Activated T-cell treated with anti-CD3 and anti-CD28 coated beads for 48 hours (primary cell): ENCODE measurements around the gene LRRTM4.

Experiments used
- DNase-seq: peaks from one replicate; pipeline ENCODE4 v3.0.0-alpha.2; 2020; ENCODE audit warnings: low read depth

Gene LRRTM4

GRCh38 chr2:77521931-77522470 lies at the start of gene LRRTM4:
LRRTM4 (minus strand) TSS chr2:77522376.
- no peak for DNase-seq

- DNase-seq, result no peak
Measured at GRCh38 chr2:77571545-77571944, 49.4 kb upstream of the LRRTM4 start.

DNA sequence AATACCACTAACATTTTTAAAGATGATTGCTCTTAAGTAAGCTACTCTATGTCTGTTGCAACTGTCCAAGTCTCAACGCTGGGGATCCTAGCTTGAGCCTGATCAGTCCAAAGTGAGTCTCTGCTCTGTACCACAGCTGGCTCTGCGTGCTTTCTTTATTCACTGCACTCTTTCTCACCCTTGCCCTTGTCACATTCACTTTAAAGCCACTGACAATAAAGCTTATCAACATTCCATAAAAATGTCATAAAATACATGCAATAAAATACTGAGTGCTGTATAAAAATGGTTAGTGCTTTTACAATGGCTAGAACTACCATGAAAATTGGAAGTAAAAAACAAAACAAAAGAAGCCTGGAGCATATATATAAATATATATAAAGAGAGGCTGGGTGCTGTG lies 45.5 kb upstream of the LRRTM4 start:
- DNase-seq, result no peak

GRCh38 chr2:77566582-77566981 lies 44.4 kb upstream of the LRRTM4 start:
- DNase-seq, result no peak

DNA sequence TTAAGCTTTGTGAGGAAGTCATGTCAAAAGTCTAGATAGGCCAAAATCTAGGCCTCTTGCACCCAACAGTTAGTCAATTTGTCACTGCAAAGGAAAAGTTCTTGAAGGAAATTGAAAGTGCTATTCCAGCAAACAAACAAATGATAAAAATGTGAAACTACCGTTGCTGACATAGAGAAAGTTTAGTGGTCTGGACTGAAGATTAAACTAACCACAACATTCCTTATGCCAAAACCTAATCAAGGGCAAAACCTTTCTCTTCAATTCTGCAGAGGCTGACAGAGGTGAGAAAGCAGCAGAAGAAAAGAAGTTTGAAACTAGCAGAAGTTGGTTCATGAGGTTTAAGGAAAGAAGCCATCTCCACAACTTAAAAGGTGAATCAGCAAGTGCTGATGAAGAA lies 44.0 kb upstream of the LRRTM4 start:
- DNase-seq, result no peak

DNA sequence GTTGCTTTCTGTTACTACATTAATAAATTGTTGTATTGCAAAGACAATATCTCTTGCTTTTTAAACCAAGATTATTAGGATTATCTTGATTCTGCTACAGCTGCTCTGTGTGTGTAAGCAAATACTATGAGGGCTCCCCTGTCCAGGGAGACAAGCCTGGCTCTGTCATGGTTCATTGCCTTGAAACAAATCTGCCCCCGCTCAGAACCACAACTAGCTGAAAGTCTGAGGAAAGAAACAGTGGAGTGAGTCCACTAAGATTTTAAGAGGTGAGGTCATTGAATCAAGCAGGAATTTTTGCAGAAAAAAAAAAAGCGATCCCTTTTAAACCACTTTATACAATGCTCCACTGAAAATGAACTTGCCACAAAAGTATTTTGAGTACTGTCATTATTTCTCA lies 30.8 kb upstream of the LRRTM4 start:
- DNase-seq, result no peak

DNA sequence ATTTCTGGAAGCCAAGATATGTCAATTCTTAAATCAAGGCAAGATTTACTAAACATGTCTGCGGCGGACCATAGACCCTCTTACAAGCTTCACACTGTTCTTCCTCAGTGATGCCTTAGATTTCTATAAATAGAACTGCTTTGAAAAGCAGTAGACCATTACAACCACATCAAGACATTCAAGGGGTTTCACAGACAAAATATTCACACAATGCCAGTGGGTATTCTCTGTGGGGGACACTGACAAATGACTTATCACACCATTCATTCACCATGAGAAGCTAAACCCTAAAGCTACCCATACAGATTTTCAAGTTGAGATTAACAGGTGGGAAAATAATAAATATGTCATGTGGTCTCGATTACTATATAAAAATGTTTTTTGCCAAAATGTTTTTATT lies 15.9 kb upstream of the LRRTM4 start:
- no peak for DNase-seq

GRCh38 chr2:77522888-77523287 lies 712 bp upstream of the LRRTM4 start:
- no peak for DNase-seq

GRCh38 chr2:77521548-77521891 lies 656 bp downstream of the LRRTM4 start:
- no peak for DNase-seq

DNA sequence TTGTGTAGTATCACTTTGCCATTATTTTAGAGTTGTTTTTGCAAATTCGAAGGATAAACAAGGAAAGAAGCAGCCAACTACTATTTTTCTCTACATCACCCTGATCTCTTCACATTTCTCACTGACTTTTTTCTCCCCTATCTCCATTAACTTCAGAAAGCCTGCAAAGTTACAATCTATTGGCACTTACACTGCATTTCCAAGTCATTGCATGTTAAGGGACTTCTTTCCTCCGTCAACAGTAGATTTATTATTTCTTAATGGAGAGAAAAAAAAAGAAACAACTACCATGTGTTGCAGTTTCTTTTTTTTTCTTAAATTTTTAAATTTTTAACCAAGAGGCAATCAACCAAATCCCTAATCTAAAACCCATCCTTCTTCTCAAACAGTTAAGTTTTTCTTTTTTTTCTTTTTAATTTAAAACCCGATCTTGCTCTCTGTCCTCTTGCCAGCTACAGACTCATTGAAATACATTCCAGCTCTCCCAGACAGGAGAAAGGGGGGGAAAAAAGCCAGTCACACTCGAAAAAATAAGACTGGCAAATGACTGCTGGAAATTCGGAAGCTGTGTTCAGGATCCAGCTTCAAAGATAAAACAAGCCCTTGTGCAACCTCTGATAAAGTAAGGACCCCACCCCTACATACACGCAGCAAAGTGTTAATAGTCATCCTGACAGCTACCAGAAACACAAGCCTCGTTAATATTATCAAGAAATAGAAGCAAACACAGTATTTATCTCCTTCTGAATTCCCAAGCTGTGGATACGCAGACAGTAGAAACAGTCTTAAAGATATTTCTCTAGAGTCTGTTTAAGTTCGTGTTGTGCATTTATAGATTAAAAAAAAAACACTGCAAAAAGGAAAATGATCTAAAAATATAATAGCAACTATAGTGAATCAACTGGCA lies 1.3 kb downstream of the LRRTM4 start:
- DNase-seq, result no peak

DNA sequence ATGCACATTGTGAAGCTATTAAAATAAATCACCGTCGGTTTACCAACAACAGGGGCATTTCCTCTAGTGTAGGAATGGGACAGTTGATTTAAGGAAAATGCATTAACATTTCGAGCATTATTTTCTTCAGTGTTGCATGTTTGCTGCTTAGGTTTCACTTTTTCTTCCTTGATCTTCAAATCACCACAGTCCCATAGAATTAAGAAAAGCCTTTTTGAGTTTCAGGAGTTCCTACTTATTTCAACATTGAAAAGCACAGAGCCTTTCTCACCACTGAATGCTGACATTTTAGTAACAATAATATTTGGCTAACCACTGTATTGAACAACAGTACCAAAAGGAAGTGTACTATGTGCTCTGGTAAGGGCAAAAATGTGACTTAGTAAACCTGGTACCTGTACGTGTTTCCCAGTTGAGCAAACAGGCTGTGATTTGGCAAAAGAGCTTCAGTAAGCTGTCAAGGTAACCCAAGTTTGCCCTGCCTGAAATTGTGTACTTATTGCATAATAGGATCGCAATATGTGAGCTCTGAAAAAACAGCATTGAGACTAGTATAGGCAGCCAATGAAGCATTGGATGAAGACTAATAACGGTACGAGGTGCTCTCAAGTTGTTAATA lies 2.2 kb downstream of the LRRTM4 start:
- DNase-seq, result no peak

- no peak for DNase-seq
Measured at GRCh38 chr2:77519164-77519887, 2.9 kb downstream of the LRRTM4 start.

DNA sequence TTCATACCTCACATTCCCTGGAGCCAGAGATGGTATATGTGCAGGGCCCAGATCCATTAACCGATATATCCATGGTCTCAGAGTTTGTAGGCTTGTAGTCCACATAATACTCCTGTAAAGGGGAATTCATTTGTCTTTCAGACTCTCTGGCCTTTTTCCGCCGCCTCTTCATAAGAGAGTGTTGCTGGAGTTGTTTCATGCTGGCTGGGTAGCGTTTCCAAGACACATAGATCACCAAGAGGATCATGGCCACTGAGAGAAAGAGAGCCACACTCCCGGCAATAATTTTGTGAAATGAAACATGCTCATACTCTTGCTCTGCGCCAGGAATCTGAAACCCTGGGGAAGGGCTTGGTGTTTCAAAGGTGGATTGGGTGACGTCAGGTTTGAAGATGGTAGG lies 3.9 kb downstream of the LRRTM4 start:
- DNase-seq, result no peak

DNA sequence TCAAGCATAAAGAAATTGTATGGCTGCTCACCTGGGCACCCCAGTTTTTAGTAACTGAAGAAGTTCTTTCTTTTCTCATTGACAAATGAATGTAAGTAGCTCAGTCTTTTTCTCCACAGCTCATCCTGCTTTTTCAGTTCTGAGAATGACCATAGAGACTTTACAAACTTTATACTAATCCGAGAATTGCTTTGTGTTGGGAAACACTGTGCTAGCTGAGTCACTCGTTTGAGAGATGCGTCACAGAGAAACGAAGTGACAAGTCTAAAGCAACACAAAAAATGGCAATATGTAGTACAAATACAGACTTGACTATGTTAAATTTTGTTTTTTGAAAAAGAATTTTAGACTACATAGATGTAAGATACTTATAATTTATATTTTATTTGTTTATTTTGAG lies 9.0 kb downstream of the LRRTM4 start:
- no peak for DNase-seq

DNA sequence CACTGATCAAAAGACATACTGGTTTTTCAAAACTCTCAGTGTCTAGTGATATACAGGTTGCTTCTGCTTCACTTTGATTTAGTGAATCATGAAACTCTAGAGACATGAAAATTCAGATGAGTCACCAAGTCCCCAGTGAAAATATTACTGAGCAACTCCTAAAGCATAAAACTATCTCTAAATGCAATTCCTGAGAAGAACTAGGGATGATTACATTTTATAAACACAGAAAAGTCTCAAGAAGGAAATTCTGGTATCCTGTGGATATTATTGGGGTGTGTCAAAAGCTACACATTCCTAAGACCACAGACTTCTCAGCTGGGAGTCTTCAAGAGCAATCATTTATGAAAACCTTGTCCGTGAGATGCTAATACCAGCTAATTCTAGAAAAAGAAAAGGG lies 9.7 kb downstream of the LRRTM4 start:
- DNase-seq, result no peak

DNA sequence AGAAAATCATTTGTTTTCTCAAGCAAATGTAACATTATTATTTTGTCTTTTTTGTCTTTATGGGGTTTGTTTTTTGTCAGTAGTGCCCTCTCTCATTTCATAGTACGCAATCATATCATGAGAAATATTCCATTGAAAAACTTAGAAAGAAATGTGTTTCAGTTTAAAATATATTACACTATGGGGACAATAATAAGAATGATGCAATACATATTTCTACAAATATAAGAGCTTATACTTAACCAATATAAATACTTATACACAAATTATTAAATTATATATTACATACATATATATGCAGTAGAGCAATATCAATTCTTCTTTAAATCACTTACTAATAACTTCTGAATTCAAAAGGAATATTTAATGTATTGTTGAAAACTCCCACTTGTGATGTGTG lies 13.7 kb downstream of the LRRTM4 start:
- no peak for DNase-seq

DNA sequence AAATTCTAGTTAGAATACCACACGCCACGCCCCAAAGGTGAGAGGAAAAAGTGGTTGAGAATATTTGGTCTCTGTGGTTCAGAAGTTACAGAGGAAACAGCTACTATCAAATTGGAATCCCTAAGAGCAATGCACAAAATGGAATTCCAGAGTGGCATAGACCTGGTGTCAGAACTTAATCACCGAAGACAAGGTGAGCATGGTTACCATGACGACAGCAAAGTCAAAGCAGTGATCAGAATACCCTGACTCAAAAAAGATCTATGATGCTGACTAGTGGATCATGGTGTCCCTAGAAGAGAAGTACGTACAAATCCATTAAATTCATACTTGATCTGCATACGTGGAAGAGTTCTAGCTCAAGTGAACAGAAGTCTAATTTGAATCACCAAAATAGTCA lies 14.5 kb downstream of the LRRTM4 start:
- no peak for DNase-seq

GRCh38 chr2:77488141-77488540 lies 34.0 kb downstream of the LRRTM4 start:
- no peak for DNase-seq

GRCh38 chr2:77487074-77487803 lies 34.9 kb downstream of the LRRTM4 start:
- no peak for DNase-seq

GRCh38 chr2:77484026-77484425 lies 38.1 kb downstream of the LRRTM4 start:
- no peak for DNase-seq

GRCh38 chr2:77479895-77480294 lies 42.3 kb downstream of the LRRTM4 start:
- no peak for DNase-seq

DNA sequence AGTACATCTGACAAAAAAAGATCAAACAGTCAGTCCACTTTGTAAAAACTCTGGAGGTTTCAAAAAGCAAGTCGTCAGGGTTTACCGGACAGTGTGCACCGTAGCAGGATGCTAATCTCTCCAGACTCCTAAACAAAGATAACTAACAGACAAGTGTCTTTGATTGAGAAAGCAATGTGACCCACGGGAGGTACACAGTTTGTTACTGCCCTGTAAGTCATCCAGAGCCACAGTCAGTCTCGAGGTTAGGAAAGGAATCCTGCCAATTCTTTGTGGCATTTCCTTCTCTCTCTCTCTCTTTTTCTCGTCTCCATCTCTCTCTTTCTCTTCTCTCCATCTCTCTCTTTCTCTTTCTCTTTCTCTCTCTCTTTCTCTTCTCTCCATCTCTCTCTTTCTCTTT lies 42.8 kb downstream of the LRRTM4 start:
- DNase-seq, result no peak
